ENCODE results near the gene ST8SIA4.

DNA sequence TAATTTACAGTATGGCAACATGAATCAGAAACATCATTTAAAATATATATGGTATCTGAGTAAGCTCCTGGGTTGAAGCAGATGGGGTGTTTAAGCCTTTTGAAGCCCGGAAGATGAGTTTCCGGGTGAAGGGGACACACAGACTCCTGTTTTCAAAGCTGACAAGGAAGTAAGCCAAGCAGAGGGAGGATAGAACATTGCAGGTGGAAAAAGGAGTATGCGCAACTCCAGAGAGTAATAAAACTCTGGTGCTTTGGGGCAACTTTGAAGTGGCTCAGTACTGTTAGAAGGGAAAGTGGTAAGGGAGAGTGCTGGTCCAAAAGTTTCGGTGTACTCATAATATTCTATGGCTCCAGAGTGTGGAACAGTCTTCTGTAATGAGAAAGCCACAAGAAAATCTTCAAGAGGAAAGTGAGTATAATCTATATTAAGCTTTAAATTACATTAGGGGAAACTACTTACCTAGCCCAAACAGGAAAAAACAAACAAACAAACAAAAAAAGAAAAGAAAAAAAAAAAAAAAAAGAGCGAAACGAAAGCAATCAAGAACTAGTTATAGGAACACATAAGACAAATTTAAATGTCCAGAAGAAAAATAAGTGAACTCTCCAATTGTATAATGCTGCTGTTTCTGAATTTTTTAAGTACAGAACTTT is 2.3 kb upstream of the ST8SIA4 start:
- TF ChIP-seq, protein P1, sequence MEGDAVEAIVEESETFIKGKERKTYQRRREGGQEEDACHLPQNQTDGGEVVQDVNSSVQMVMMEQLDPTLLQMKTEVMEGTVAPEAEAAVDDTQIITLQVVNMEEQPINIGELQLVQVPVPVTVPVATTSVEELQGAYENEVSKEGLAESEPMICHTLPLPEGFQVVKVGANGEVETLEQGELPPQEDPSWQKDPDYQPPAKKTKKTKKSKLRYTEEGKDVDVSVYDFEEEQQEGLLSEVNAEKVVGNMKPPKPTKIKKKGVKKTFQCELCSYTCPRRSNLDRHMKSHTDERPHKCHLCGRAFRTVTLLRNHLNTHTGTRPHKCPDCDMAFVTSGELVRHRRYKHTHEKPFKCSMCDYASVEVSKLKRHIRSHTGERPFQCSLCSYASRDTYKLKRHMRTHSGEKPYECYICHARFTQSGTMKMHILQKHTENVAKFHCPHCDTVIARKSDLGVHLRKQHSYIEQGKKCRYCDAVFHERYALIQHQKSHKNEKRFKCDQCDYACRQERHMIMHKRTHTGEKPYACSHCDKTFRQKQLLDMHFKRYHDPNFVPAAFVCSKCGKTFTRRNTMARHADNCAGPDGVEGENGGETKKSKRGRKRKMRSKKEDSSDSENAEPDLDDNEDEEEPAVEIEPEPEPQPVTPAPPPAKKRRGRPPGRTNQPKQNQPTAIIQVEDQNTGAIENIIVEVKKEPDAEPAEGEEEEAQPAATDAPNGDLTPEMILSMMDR (IDR thresholded peaks at IDR 0.05) = no peak
- TF ChIP-seq ZFX (IDR thresholded peaks at IDR 0.05; ENCODE audit: borderline replicate concordance) = no peak
